Measurements from ENCODE around the gene SDC4. TPM values are rescaled to one million over a fixed set of nuclear protein-coding genes. Genes with fewer than 3 reads are reported as not detected.
A peak's percentile ranks its signal among the peaks of the same experiment; 100 is the strongest.

The SDC4 gene
- total and polyA plus RNA-seq, 8 donors: 183 to 329 (median 206) TPM

- Histone ChIP-seq H3K27ac (no peak overlapping the region), H3K27me3 (no peaks in the 10 kb centered on the region), H3K36me3 (peaks cover 0 to 8% of the 10 kb centered on the region in 2 donors), H3K4me1 (peaks cover 0 to 14% of the 10 kb centered on the region in 2 donors), H3K9me3 (no peaks in the 10 kb centered on the region), H3K4me3 (no peak overlapping the region)
- TF ChIP-seq, protein P1, sequence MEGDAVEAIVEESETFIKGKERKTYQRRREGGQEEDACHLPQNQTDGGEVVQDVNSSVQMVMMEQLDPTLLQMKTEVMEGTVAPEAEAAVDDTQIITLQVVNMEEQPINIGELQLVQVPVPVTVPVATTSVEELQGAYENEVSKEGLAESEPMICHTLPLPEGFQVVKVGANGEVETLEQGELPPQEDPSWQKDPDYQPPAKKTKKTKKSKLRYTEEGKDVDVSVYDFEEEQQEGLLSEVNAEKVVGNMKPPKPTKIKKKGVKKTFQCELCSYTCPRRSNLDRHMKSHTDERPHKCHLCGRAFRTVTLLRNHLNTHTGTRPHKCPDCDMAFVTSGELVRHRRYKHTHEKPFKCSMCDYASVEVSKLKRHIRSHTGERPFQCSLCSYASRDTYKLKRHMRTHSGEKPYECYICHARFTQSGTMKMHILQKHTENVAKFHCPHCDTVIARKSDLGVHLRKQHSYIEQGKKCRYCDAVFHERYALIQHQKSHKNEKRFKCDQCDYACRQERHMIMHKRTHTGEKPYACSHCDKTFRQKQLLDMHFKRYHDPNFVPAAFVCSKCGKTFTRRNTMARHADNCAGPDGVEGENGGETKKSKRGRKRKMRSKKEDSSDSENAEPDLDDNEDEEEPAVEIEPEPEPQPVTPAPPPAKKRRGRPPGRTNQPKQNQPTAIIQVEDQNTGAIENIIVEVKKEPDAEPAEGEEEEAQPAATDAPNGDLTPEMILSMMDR (IDR thresholded peaks at IDR 0.05): no peak
- ATAC-seq: peak; percentile 79
- DNase-seq: peak in 2 of 4 donors; percentile 32 to 65
- intact Hi-C loops (cut with DNase I): no loop called here
Observed at GRCh38 chr20:45377269-45377668, 29.0 kb upstream of the SDC4 start.

DNA sequence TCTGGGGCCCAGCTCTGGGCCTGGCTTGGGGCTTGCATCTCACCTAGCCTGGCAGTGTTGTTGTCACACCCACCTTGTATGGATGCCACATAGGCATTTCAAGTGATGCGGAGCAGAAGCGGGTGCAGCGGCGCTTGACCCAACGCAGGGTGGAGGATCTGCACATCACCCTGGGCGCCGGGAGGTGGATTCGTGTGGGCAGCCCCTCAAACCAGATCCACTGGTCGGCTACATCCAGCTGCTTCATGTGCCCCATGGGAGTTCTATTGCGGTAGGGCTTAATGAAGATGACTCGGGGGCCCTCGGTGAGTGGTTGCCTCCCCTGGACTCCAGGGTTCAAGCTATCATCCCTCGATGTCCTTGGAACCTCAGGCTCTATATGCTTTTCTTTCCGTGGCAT lies 26.7 kb upstream of the SDC4 start:
- ATAC-seq (no peak), DNase-seq (no peak)
- peaks cover 0 to 17% of the 10 kb centered on the region in 2 donors for H3K4me1 ChIP-seq
- H3K27me3 ChIP-seq: no peaks in the 10 kb centered on the region
- peaks cover 0 to 8% of the 10 kb centered on the region in 2 donors for H3K36me3 ChIP-seq
- intact Hi-C loops (cut with DNase I): no loop called here
- H3K4me3 ChIP-seq: no peak overlapping the region
- H3K9me3 ChIP-seq: no peaks in the 10 kb centered on the region
- TF ChIP-seq, protein P1 (IDR thresholded peaks at IDR 0.05): no peak
- no peak overlapping the region for H3K27ac ChIP-seq

GRCh38 chr20:45374101-45374467 lies 25.9 kb upstream of the SDC4 start:
- no peaks in the 10 kb centered on the region for H3K27me3 ChIP-seq
- no peak for DNase-seq
- H3K4me3 ChIP-seq: peak overlapping the region; percentile 37 to 45
- TF ChIP-seq, protein P1 (IDR thresholded peaks at IDR 0.05): no peak
- intact Hi-C loops (cut with DNase I): no loop called here
- no peak for ATAC-seq
- H3K9me3 ChIP-seq: no peaks in the 10 kb centered on the region
- peak overlapping the region in 1 of 2 donors; percentile 48 for H3K27ac ChIP-seq
- H3K36me3 ChIP-seq: peaks cover 0 to 8% of the 10 kb centered on the region in 2 donors
- peaks cover 0 to 20% of the 10 kb centered on the region in 2 donors for H3K4me1 ChIP-seq

DNA sequence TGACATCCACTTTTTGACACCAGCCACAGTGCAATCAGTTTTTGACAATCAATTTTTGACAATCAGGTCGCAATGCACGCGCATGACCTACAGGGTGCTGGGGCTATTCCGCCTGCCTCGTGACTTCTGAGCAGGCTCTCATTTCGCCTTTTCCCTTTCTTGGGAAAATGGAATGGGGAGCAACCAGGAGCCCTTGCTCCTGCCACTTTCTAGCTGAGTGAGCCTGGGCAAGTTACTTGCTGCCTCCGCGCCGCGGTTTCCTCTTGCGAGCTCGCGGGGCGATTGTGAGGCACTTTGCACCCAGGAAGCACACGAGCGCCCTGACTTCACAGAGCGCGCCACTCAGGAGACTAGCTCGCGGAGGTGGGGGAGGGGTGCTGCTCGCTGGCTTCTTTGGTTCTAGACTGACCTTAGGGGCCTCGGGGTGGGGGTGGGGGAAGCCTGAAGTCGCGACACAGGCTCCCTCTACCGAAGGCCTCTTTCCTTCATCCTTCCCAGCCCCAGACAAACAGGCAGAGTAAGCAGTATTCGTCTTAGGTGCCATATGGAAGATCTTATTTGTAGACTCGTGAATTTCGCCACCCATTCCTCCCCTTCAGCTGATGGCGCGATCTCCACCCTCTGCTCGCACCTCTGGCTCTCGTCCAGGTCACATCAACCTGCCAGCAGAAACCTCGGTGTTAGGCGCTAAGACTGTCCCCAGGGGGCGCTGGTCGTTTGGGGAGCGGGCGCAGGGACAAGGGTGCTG lies 25.3 kb upstream of the SDC4 start:
- H3K36me3 ChIP-seq: peaks cover 0 to 8% of the 10 kb centered on the region in 2 donors
- DNase-seq (peak; percentile 47 to 95 (median 88)), ATAC-seq (peak; percentile 81)
- TF ChIP-seq, protein P1 (IDR thresholded peaks at IDR 0.05): peak; percentile 83 to 91
- H3K27ac ChIP-seq: peak overlapping the region; percentile 48 to 49
- intact Hi-C loops (cut with DNase I): no loop called here
- no peaks in the 10 kb centered on the region for H3K9me3 ChIP-seq
- peak overlapping the region; percentile 37 to 45 for H3K4me3 ChIP-seq
- H3K4me1 ChIP-seq: peaks cover 0 to 26% of the 10 kb centered on the region in 2 donors
- H3K27me3 ChIP-seq: no peaks in the 10 kb centered on the region

DNA sequence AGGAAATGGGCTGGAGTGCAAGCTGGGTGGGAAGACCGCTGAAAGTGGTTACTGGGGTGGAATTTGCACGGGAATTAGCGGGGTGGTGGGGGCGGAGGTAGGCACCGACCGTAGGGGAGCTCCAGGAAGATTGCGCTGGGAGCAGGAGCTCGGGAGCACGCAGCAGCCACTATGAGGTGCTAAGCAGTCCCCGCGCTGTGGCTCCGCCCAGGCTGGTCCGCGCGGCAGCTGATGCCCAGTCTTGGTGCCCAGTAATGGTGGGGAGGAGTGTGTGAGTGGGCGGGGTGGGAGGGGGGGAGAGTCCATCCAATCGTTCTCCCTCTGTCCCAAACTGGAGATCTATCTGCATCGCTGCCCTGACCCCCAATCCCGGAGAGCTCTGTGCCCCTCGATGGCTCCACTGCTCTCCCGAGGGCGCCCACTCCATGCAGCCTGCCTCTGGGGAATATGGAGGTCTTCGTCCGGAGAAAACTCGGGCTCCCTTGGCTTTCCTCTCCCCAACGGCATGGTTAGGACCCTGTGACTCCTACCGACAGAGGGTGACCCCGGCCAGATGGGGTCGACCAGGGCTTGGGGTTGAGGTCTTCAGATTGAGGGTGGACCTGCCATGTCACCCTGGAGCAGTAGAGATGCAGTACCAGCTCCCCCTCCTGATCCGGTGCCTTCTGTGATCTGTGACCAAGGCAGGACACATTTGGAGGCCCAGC lies 24.6 kb upstream of the SDC4 start:
- DNase-seq (peak in 2 of 4 donors; percentile 53 to 85), ATAC-seq (peak; percentile 61)
- H3K4me3 ChIP-seq: peak overlapping the region; percentile 37 to 45
- peaks cover 0 to 10% of the 10 kb centered on the region in 2 donors for H3K36me3 ChIP-seq
- H3K4me1 ChIP-seq: peaks cover 0 to 33% of the 10 kb centered on the region in 2 donors
- TF ChIP-seq, protein P1 (IDR thresholded peaks at IDR 0.05): no peak
- peak overlapping the region; percentile 48 to 49 for H3K27ac ChIP-seq
- no peaks in the 10 kb centered on the region for H3K27me3 ChIP-seq
- intact Hi-C loops (cut with DNase I): no loop called here
- no peaks in the 10 kb centered on the region for H3K9me3 ChIP-seq

All from left lung (tissue), 10 donors.